ENCODE measurements around the gene SMCHD1. TPM values are rescaled to one million over a fixed set of nuclear protein-coding genes. Genes with fewer than 3 reads are reported as not detected.

SMCHD1 gene
- 100 to 1,000 TPM; 137 to 142 TPM for total RNA-seq

- DNase-seq (peak; percentile 88), ATAC-seq (peak; percentile 76)
- Mint-ChIP-seq H3K27me3 (ENCODE audit: low read depth) (no peaks in the 10 kb centered on the region), H3K9me3 (ENCODE audit: insufficient read depth) (no peaks in the 10 kb centered on the region), H3K4me3 (peak within 1 kb of the TSS; percentile 92), H3K27ac (peak within 1 kb of the TSS; percentile 95), H3K36me3 (ENCODE audit: low read depth) (peaks cover 26% of the 10 kb centered on the region), H3K4me1 (ENCODE audit: low read depth) (peaks cover 41% of the 10 kb centered on the region)
- CTCF ChIA-PET: interaction anchor here (0.9 to 4.4 kb wide), 6 partner anchors 12 to 66 kb away, joined by 3 to 33 read pairs (median 9); no protein-coding TSS in a partner anchor
- POLR2A ChIA-PET: interaction anchor here (0.6 to 5.9 kb wide), 25 partner anchors 9 to 595 kb away, joined by 3 to 295 read pairs (median 5); partner anchors contain the start of genes METTL4, MYL12A and NDC80
Measured at GRCh38 chr18:2655178-2655953, at the start of gene SMCHD1. Gene SMCHD1, plus strand, starts transcription at chr18:2655726. Its CDS starts 350 bp downstream, at chr18:2656076.

GRCh38 chr18:2606335-2606734 is 49.2 kb upstream of the SMCHD1 start:
- ATAC-seq (no peak), DNase-seq (no peak)
- Mint-ChIP-seq H3K4me1 (ENCODE audit: low read depth) (peaks cover 44% of the 10 kb centered on the region), H3K27ac (peak overlapping the region; percentile 78), H3K9me3 (ENCODE audit: insufficient read depth) (no peaks in the 10 kb centered on the region), H3K36me3 (ENCODE audit: low read depth) (peaks cover 63% of the 10 kb centered on the region), H3K27me3 (ENCODE audit: low read depth) (no peaks in the 10 kb centered on the region), H3K4me3 (peak overlapping the region; percentile 54)
- ChIA-PET CTCF (interaction anchor here (0.9 to 2.2 kb wide), 5 partner anchors 17 to 52 kb away, joined by 3 to 18 read pairs (median 4); partner anchors contain the start of gene SMCHD1), POLR2A (interaction anchor here (1.0 to 5.1 kb wide), 8 partner anchors 11 to 641 kb away, joined by 3 to 71 read pairs (median 4); partner anchors contain the start of genes MYL12A and SMCHD1)

GRCh38 chr18:2609604-2610003 is 45.9 kb upstream of the SMCHD1 start:
- no peaks in the 10 kb centered on the region for H3K27me3 Mint-ChIP-seq (ENCODE audit: low read depth)
- H3K9me3 Mint-ChIP-seq (ENCODE audit: insufficient read depth): no peaks in the 10 kb centered on the region
- H3K27ac Mint-ChIP-seq: no peak overlapping the region
- ChIA-PET POLR2A (interaction anchor here (1.6 kb wide), 1 partner anchor 46 kb away, joined by 3 read pairs; no protein-coding TSS in a partner anchor), CTCF (no interaction called here)
- H3K4me1 Mint-ChIP-seq (ENCODE audit: low read depth): peaks cover 29% of the 10 kb centered on the region
- H3K36me3 Mint-ChIP-seq (ENCODE audit: low read depth): peaks cover 67% of the 10 kb centered on the region
- DNase-seq (no peak), ATAC-seq (no peak)
- no peak overlapping the region for H3K4me3 Mint-ChIP-seq

- H3K9me3 Mint-ChIP-seq (ENCODE audit: insufficient read depth): no peaks in the 10 kb centered on the region
- no peak overlapping the region for H3K4me3 Mint-ChIP-seq
- CTCF ChIA-PET: no interaction called here
- peaks cover 70% of the 10 kb centered on the region for H3K36me3 Mint-ChIP-seq (ENCODE audit: low read depth)
- H3K27ac Mint-ChIP-seq: no peak overlapping the region
- H3K4me1 Mint-ChIP-seq (ENCODE audit: low read depth): peaks cover 20% of the 10 kb centered on the region
- DNase-seq (no peak), ATAC-seq (no peak)
- H3K27me3 Mint-ChIP-seq (ENCODE audit: low read depth): no peaks in the 10 kb centered on the region
- POLR2A ChIA-PET: interaction anchor here (0.7 to 1.6 kb wide), 3 partner anchors 11 to 45 kb away, joined by 3 to 4 read pairs (median 3); no protein-coding TSS in a partner anchor
Measured at GRCh38 chr18:2610549-2610948, 45.0 kb upstream of the SMCHD1 start.

- Mint-ChIP-seq H3K36me3 (ENCODE audit: low read depth) (peaks cover 75% of the 10 kb centered on the region), H3K27me3 (ENCODE audit: low read depth) (no peaks in the 10 kb centered on the region), H3K9me3 (ENCODE audit: insufficient read depth) (no peaks in the 10 kb centered on the region), H3K4me3 (no peak overlapping the region), H3K4me1 (ENCODE audit: low read depth) (peaks cover 8% of the 10 kb centered on the region), H3K27ac (no peak overlapping the region)
- DNase-seq (no peak), ATAC-seq (no peak)
- ChIA-PET CTCF (interaction anchor here (1.2 kb wide), 1 partner anchor 29 kb away, joined by 3 read pairs; no protein-coding TSS in a partner anchor), POLR2A (interaction anchor here (0.8 kb wide), 1 partner anchor 23 kb away, joined by 3 read pairs; no protein-coding TSS in a partner anchor)
Measured at GRCh38 chr18:2612996-2613395, 42.5 kb upstream of the SMCHD1 start.

GRCh38 chr18:2617401-2617998 is 38.0 kb upstream of the SMCHD1 start:
- no peak for ATAC-seq
- H3K4me1 Mint-ChIP-seq (ENCODE audit: low read depth): no peaks in the 10 kb centered on the region
- H3K27me3 Mint-ChIP-seq (ENCODE audit: low read depth): no peaks in the 10 kb centered on the region

GRCh38 chr18:2618009-2618408 is 37.5 kb upstream of the SMCHD1 start:
- Mint-ChIP-seq H3K36me3 (ENCODE audit: low read depth) (peaks cover 42% of the 10 kb centered on the region), H3K9me3 (ENCODE audit: insufficient read depth) (no peaks in the 10 kb centered on the region), H3K27ac (no peak overlapping the region), H3K4me3 (no peak overlapping the region), H3K4me1 (ENCODE audit: low read depth) (no peaks in the 10 kb centered on the region), H3K27me3 (ENCODE audit: low read depth) (no peaks in the 10 kb centered on the region)
- DNase-seq (no peak), ATAC-seq (no peak)
- ChIA-PET CTCF (no interaction called here), POLR2A (interaction anchor here (1.4 kb wide), 1 partner anchor 19 kb away, joined by 3 read pairs; no protein-coding TSS in a partner anchor)

More at GRCh38 chr18:2617401-2617998, 38.0 kb upstream of the SMCHD1 start:
- DNase-seq: no peak
- POLR2A ChIA-PET: interaction anchor here (0.8 to 1.4 kb wide), 4 partner anchors 8 to 445 kb away, joined by 3 to 5 read pairs (median 3); no protein-coding TSS in a partner anchor
- Mint-ChIP-seq H3K4me3 (no peak overlapping the region), H3K27ac (no peak overlapping the region), H3K36me3 (ENCODE audit: low read depth) (peaks cover 47% of the 10 kb centered on the region), H3K9me3 (ENCODE audit: insufficient read depth) (no peaks in the 10 kb centered on the region)
- CTCF ChIA-PET: no interaction called here

GRCh38 chr18:2625217-2625616 is 30.3 kb upstream of the SMCHD1 start:
- ATAC-seq: peak; percentile 32
- Mint-ChIP-seq H3K4me1 (ENCODE audit: low read depth) (peaks cover 16% of the 10 kb centered on the region), H3K4me3 (no peak overlapping the region), H3K27me3 (ENCODE audit: low read depth) (no peaks in the 10 kb centered on the region), H3K36me3 (ENCODE audit: low read depth) (no peaks in the 10 kb centered on the region), H3K27ac (no peak overlapping the region), H3K9me3 (ENCODE audit: insufficient read depth) (no peaks in the 10 kb centered on the region)
- DNase-seq: no peak
- CTCF ChIA-PET: interaction anchor here (1.2 kb wide), 1 partner anchor 12 kb away, joined by 3 read pairs; no protein-coding TSS in a partner anchor
- POLR2A ChIA-PET: interaction anchor here (0.8 to 1.6 kb wide), 5 partner anchors 8 to 31 kb away, joined by 3 to 9 read pairs (median 5); partner anchors contain the start of gene SMCHD1

- ATAC-seq (peak; percentile 65), DNase-seq (no peak)
- Mint-ChIP-seq H3K9me3 (ENCODE audit: insufficient read depth) (peaks cover 6% of the 10 kb centered on the region), H3K4me3 (no peak overlapping the region), H3K36me3 (ENCODE audit: low read depth) (peaks cover 6% of the 10 kb centered on the region), H3K27me3 (ENCODE audit: low read depth) (no peaks in the 10 kb centered on the region), H3K4me1 (ENCODE audit: low read depth) (peaks cover 16% of the 10 kb centered on the region), H3K27ac (no peak overlapping the region)
- POLR2A ChIA-PET: interaction anchor here (1.0 to 2.9 kb wide), 3 partner anchors 9 to 28 kb away, joined by 5 to 19 read pairs (median 16); partner anchors contain the start of gene SMCHD1
- CTCF ChIA-PET: interaction anchor here (1.0 to 1.9 kb wide), 3 partner anchors 9 to 24 kb away, joined by 3 to 9 read pairs (median 3); no protein-coding TSS in a partner anchor
Measured at GRCh38 chr18:2627821-2628276, 27.7 kb upstream of the SMCHD1 start.

- peaks cover 16% of the 10 kb centered on the region for H3K4me1 Mint-ChIP-seq (ENCODE audit: low read depth)
- DNase-seq (no peak), ATAC-seq (no peak)
- H3K27ac Mint-ChIP-seq: no peak overlapping the region
- H3K9me3 Mint-ChIP-seq (ENCODE audit: insufficient read depth): peaks cover 12% of the 10 kb centered on the region
- no peak overlapping the region for H3K4me3 Mint-ChIP-seq
- H3K36me3 Mint-ChIP-seq (ENCODE audit: low read depth): peaks cover 13% of the 10 kb centered on the region
- POLR2A ChIA-PET: interaction anchor here (2.9 kb wide), 1 partner anchor 8 kb away, joined by 19 read pairs; no protein-coding TSS in a partner anchor
- CTCF ChIA-PET: no interaction called here
- H3K27me3 Mint-ChIP-seq (ENCODE audit: low read depth): no peaks in the 10 kb centered on the region
Measured at GRCh38 chr18:2629003-2629402, 26.5 kb upstream of the SMCHD1 start.

GRCh38 chr18:2635586-2635985 is 19.9 kb upstream of the SMCHD1 start:
- CTCF ChIA-PET: interaction anchor here (1.2 to 2.9 kb wide), 5 partner anchors 8 to 427 kb away, joined by 3 to 33 read pairs (median 7); partner anchors contain the start of gene SMCHD1
- POLR2A ChIA-PET: interaction anchor here (0.6 to 11.8 kb wide), 15 partner anchors 8 to 615 kb away, joined by 3 to 295 read pairs (median 4); partner anchors contain the start of genes METTL4, NDC80 and SMCHD1
- no peak for ATAC-seq
- Mint-ChIP-seq H3K27me3 (ENCODE audit: low read depth) (no peaks in the 10 kb centered on the region), H3K4me3 (peak overlapping the region; percentile 37), H3K9me3 (ENCODE audit: insufficient read depth) (peaks cover 12% of the 10 kb centered on the region), H3K36me3 (ENCODE audit: low read depth) (peaks cover 40% of the 10 kb centered on the region), H3K4me1 (ENCODE audit: low read depth) (peaks cover 65% of the 10 kb centered on the region), H3K27ac (peak overlapping the region; percentile 100)
- DNase-seq: no peak
